ENCODE results near the gene MXRA7. TPM values are rescaled to one million over a fixed set of nuclear protein-coding genes. Genes with fewer than 3 reads are reported as not detected.

The MXRA7 gene
- total and polyA plus RNA-seq, 4 donors: 4.8 to 22.1 (median 11.3) TPM

- H3K9ac ChIP-seq (ENCODE audit: low read depth in 1 of 2, low read length in 2 of 2): no peak overlapping the region
- H3K27me3 ChIP-seq (ENCODE audit: control insufficient read depth in 4 of 4, insufficient read depth in 4 of 4, low read length in 3 of 4): no peaks in the 10 kb centered on the region
- H3K4me3 ChIP-seq (ENCODE audit: low read depth in 1 of 3, low read length in 3 of 3): no peak overlapping the region
- DNase-seq (ENCODE audit: low spot score): no peak
- 87% methylated on average over 1 of the region's 1 CpG for WGBS
- H3K4me1 ChIP-seq (ENCODE audit: control insufficient read depth in 4 of 4, insufficient read depth in 4 of 4, low read length in 3 of 4): no peaks in the 10 kb centered on the region
- H3K27ac ChIP-seq (ENCODE audit: low read depth in 1 of 2, low read length in 2 of 2): no peak overlapping the region
- H3K9me3 ChIP-seq (ENCODE audit: control insufficient read depth in 4 of 4, low read length in 3 of 4): no peaks in the 10 kb centered on the region
- no peaks in the 10 kb centered on the region for H3K36me3 ChIP-seq (ENCODE audit: control insufficient read depth in 4 of 4, insufficient read depth in 3 of 4, low read depth in 1 of 4, low read length in 3 of 4)
- TF ChIP-seq HNF4A (conservative IDR thresholded peaks at IDR 0.05) (no peak), FOXA1 (IDR thresholded peaks at IDR 0.05) (no peak), NR2F2 (IDR thresholded peaks at IDR 0.05) (no peak), ATF3 (IDR thresholded peaks at IDR 0.05) (no peak)
- TF ChIP-seq, protein P1, sequence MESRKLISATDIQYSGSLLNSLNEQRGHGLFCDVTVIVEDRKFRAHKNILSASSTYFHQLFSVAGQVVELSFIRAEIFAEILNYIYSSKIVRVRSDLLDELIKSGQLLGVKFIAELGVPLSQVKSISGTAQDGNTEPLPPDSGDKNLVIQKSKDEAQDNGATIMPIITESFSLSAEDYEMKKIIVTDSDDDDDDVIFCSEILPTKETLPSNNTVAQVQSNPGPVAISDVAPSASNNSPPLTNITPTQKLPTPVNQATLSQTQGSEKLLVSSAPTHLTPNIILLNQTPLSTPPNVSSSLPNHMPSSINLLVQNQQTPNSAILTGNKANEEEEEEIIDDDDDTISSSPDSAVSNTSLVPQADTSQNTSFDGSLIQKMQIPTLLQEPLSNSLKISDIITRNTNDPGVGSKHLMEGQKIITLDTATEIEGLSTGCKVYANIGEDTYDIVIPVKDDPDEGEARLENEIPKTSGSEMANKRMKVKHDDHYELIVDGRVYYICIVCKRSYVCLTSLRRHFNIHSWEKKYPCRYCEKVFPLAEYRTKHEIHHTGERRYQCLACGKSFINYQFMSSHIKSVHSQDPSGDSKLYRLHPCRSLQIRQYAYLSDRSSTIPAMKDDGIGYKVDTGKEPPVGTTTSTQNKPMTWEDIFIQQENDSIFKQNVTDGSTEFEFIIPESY (IDR thresholded peaks at IDR 0.05): no peak
Measured at GRCh38 chr17:76646712-76647111, 64.1 kb downstream of the MXRA7 start.

DNA sequence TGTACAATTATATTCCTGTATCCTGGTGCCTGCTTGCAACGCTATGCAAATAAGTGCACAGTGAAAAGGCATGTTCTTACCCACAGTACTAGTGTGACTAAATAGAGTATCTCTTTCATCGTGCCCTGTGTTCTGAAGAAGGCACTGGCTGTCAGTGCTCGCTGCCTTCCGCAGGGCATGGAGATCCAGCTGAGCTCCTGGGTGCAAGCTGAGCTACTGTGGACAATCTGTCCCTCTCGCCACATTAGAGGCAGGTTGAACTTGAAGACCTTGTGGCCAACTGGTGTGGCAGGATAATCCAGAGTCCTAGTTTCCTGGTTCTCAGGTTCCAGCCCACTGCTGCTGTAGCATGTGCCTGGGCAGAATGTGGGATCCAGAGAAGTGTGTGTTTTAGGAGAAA, 65.3 kb downstream of the MXRA7 start:
- Histone ChIP-seq H3K4me3 (ENCODE audit: low read depth in 1 of 3, low read length in 3 of 3) (no peak overlapping the region), H3K27me3 (ENCODE audit: control insufficient read depth in 4 of 4, insufficient read depth in 4 of 4, low read length in 3 of 4) (no peaks in the 10 kb centered on the region), H3K27ac (ENCODE audit: low read depth in 1 of 2, low read length in 2 of 2) (no peak overlapping the region), H3K36me3 (ENCODE audit: control insufficient read depth in 4 of 4, insufficient read depth in 3 of 4, low read depth in 1 of 4, low read length in 3 of 4) (no peaks in the 10 kb centered on the region), H3K4me1 (ENCODE audit: control insufficient read depth in 4 of 4, insufficient read depth in 4 of 4, low read length in 3 of 4) (no peaks in the 10 kb centered on the region), H3K9me3 (ENCODE audit: control insufficient read depth in 4 of 4, low read length in 3 of 4) (no peaks in the 10 kb centered on the region), H3K9ac (ENCODE audit: low read depth in 1 of 2, low read length in 2 of 2) (no peak overlapping the region)
- no peak for DNase-seq (ENCODE audit: low spot score)
- TF ChIP-seq ATF3 (IDR thresholded peaks at IDR 0.05) (no peak), HNF4A (conservative IDR thresholded peaks at IDR 0.05) (no peak), RXRA (IDR thresholded peaks at IDR 0.05) (no peak), CTCF (IDR thresholded peaks at IDR 0.05; ENCODE audit: low read depth, low read length, missing input control) (no peak), FOXA1 (IDR thresholded peaks at IDR 0.05) (no peak), YY1 (IDR thresholded peaks at IDR 0.05) (no peak), NR2F2 (IDR thresholded peaks at IDR 0.05) (no peak), JUND (IDR thresholded peaks at IDR 0.05) (no peak), TAF1 (conservative IDR thresholded peaks at IDR 0.05) (no peak), SP1 (IDR thresholded peaks at IDR 0.05) (no peak), RAD21 (IDR thresholded peaks at IDR 0.05) (no peak), GABPA (IDR thresholded peaks at IDR 0.05 in 1 of 2, conservative IDR thresholded peaks at IDR 0.05 in 1 of 2) (no peak), HNF4G (IDR thresholded peaks at IDR 0.05) (no peak), EGR1 (IDR thresholded peaks at IDR 0.05; ENCODE audit: low read depth in 2 of 2) (no peak), FOXA2 (IDR thresholded peaks at IDR 0.05) (no peak)
- TF ChIP-seq, protein P2, sequence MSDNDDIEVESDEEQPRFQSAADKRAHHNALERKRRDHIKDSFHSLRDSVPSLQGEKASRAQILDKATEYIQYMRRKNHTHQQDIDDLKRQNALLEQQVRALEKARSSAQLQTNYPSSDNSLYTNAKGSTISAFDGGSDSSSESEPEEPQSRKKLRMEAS (IDR thresholded peaks at IDR 0.05): no peak
- TF ChIP-seq, protein P3, sequence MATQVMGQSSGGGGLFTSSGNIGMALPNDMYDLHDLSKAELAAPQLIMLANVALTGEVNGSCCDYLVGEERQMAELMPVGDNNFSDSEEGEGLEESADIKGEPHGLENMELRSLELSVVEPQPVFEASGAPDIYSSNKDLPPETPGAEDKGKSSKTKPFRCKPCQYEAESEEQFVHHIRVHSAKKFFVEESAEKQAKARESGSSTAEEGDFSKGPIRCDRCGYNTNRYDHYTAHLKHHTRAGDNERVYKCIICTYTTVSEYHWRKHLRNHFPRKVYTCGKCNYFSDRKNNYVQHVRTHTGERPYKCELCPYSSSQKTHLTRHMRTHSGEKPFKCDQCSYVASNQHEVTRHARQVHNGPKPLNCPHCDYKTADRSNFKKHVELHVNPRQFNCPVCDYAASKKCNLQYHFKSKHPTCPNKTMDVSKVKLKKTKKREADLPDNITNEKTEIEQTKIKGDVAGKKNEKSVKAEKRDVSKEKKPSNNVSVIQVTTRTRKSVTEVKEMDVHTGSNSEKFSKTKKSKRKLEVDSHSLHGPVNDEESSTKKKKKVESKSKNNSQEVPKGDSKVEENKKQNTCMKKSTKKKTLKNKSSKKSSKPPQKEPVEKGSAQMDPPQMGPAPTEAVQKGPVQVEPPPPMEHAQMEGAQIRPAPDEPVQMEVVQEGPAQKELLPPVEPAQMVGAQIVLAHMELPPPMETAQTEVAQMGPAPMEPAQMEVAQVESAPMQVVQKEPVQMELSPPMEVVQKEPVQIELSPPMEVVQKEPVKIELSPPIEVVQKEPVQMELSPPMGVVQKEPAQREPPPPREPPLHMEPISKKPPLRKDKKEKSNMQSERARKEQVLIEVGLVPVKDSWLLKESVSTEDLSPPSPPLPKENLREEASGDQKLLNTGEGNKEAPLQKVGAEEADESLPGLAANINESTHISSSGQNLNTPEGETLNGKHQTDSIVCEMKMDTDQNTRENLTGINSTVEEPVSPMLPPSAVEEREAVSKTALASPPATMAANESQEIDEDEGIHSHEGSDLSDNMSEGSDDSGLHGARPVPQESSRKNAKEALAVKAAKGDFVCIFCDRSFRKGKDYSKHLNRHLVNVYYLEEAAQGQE (IDR thresholded peaks at IDR 0.05): no peak
- TF ChIP-seq, protein P1 (IDR thresholded peaks at IDR 0.05): no peak
- 69% methylated on average over 5 of the region's 5 CpGs for WGBS

All from liver (tissue), 9 donors.